HG03565 (cell line): ENCODE results near the gene ALG1.
"Not testable (repeated sequence)": the region's sequence is repeated elsewhere in the genome, so short reads cannot be mapped to it uniquely, and the experiment has no call there.

ENCODE experiments used
- ATAC-seq: cut with Tn5 transposase; IDR thresholded peaks from one replicate; pipeline ENCODE4 v1.9.1; 2021; ENCODE audit warnings: mild to moderate bottlenecking, moderate library complexity; ENCODE audit not compliant: unreplicated experiment

ALG1 gene

DNA sequence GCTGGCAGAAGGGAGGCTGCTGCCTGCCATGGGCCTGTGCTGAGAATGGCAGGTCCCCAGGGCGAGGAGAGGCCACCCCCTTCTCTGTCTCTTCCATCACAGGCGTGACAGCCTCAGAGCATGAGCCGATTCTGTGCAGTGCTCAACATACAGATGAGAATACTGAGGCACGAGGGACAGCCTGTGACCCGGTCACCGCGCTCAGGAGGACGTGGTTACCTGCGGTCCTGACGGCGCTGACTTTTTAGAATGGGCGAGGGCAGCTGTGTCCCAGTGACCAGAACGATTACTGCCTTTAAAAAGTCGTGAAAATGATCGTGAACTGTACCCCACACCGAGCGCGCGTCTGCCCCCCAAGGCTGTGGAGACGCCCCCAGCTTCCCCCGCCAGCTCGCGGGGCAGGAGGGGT is 25.4 kb downstream of the ALG1 start:
- ATAC-seq, result not testable (repeated sequence)

DNA sequence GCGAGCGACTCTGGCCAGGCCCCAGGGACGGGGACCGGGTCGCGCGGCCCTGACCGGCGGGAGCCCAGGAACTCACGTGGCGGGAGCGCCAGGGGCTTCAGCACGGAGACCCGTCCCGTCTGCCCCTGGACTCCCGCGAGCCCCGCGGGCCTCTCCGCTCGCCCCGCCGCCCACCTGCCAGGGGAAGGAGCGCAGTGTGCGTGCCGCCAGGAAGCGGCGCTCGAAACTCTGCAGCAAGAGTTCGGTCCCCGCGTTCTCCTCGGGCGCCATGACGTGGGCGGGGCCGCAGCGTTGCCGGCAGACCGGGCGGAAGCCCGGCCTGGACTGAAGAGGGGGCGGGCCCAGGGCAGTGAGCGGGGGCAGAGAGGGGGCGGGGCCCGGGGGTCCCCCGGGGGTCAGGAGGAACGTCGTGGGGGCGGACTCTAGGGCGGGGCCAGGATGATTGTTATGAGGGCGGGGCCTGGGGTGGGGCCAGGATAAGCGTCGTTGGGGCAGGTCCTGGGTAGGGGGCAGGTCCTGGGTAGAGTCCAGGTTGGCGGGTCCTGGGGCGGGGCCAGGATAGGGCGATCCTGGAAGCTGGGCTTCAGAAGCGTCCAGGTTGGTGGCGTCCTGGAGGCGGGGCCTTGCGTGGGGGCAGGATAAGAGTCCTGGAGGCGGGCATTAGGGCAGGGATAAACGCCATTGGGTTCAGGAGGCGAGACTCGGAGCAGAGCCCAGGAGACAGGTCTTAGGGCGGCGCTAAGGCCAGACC is 26.0 kb downstream of the ALG1 start, which contains the start of gene EEF2KMT:
EEF2KMT (minus strand) TSS at position 326 of the 751 bp plus-strand sequence; CDS start at position 270, 56 bp downstream.
- ATAC-seq, result peak; percentile 72

DNA sequence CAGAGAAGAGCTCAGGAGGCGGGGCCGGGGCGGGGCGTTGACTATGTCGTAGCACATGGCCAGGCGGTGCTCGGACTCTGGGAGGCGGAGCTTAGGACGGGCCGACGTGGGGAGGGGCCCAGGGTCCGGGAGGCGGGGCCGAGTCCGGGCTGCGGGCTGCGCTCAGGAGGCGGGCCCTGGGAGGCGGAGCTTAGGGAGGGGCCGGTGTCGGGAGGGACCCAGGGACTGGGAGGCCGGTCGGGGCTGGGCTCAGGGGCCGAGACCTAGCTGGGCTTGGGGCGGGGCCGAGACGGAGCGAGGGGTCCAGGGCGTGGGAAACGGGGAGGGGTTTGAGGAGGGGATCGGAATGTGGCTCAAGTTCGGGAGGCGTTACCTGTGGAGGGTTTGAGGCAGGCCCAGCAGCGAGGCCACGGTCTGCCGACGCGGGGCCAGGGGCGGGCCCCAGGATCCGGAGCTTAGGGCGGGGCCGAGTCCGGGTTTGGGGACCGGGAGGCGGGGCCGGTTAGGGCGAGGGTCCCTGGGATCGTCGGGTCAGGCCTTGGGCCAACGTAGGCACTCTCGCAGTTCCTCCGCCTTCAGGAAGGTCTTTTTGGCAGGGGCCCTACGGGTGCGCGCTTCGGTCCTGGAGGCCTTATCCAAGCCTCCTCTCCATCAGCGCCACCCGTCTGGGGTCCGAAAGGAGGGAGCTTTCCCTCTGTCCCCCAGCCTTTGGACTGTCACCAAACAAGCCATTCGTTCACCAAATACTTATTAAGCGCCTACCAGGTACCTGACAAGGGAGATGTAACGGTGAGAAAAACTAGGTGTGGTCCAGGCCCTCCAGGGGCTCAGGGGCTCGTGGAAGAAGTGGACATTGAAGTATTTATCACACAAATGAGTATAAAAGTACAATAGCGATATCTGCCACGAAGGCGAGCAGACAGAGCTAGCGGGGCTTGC is 26.8 kb downstream of the ALG1 start:
- peak; percentile 70 for ATAC-seq

DNA sequence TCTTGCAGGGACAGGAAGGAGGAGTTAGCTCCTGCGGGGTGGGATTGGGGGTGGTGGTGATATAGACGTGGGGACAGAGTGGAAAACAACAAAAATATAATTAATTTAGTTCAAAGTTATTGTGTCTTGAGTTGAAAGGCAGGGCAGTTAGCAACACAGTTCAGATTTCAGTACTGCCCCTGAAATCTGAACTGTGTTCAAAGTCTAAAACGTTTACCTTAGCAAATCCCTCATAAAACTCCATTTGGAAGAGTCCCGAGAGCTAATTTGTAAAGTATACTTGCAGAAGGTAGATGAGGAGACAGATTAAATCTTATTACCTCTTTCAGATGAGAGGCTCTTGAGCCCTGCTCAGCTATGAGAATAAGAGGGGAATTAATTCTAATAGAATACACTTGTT is 27.5 kb downstream of the ALG1 start:
- not testable (repeated sequence) for ATAC-seq

DNA sequence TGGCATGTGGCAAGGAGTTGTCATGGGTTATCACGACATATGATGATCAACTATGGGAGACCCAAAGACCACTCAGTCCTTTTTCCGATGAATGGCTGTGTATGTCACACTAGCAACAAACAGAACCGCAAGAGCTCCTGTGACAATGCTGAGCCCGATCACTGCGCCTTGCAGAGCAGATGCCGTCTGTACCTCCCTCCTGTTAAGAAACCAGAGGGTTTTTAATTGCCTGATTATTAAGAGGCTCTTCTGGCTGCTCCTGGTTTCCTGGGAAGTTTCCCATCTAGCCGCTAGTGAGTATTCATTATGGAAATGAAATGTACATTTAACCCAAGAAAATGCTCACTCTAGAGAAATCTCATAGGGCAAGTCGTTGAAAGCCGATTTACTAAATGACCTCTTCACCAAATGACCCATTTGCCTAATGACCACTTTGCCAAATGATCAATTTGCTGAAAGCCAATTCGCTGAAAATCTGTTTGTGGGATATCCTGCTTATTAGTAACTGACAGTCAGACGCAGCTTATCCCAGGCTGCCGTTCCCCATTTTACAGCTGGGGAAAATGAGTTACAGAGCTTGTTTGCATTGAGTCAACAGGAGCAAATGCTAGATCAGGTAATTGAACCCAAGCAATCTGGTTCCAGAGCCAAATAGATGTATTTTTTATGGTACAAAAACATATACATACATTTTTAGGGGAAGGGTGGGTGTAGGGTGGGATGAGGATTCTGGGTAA is 31.8 kb downstream of the ALG1 start:
- ATAC-seq, result not testable (repeated sequence)

DNA sequence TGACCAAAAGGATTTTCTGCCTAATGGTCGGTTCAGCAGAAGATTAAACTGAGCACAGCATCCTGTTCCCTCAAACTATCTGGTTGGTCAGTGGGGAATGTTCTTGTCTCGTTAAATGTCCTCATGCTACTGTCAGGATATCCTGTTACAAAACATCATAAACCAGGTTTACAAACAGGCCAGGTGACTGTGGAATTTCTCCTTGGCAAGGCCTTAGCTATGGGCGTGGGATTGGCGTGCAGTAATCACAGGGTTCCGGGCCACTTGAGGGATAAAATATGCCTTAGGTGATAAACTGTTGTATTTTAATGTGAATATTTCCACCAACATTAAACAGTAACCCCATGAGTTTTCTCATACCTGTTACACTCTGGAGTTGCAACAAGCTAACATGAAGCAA is 33.4 kb downstream of the ALG1 start:
- not testable (repeated sequence) for ATAC-seq

DNA sequence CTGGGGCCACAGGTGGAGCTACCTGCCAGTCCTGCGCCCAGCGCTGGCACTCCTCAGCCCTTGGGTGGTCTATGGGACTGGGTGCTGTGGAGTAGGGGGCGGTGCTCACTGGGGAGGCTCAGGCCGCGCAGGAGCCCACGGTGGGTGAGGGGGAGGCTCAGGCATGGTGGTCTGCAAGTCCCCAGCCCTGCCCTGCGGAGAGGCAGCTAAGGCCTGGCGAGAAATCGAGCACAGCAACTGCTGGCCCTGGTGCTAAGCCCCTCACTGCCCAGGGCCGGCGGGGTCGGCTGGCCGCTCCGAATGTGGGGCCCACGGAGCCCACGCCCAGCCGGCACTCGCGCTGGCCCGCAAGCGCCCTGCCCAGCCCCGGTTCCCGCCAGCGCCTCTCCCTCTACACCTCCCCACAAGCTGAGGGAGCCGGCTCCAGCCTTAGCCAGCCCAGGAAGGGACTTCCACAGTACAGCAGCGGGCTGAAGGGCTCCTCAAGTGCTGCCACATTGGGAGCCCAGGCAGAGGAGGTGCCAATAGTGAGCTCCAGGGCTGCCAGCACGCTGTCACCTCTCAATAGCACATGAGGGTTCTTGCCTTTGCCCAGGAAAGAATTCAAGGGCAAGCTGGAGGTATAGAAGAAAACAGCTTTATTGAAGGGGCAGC is 37.0 kb downstream of the ALG1 start:
- no peak for ATAC-seq

DNA sequence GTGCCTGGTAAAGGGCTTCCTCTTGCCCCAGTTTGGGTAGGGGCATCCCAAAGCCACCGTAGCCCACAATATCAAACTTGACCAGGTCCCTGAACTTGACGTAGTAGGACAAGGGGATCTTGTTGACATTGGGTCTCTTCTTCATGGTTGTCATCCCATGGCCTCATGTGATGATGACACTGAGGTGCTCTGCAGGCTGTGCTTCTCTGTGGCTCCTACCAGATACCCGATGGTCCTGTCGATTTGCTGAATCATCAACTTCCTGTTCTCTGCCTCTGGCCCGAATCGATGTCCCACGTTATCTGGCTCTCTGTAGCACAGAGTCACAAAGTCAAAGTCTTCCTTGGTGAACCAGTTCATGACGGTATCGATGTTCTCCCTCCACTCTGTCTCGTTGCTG is 39.3 kb downstream of the ALG1 start:
- ATAC-seq, result not testable (repeated sequence)

DNA sequence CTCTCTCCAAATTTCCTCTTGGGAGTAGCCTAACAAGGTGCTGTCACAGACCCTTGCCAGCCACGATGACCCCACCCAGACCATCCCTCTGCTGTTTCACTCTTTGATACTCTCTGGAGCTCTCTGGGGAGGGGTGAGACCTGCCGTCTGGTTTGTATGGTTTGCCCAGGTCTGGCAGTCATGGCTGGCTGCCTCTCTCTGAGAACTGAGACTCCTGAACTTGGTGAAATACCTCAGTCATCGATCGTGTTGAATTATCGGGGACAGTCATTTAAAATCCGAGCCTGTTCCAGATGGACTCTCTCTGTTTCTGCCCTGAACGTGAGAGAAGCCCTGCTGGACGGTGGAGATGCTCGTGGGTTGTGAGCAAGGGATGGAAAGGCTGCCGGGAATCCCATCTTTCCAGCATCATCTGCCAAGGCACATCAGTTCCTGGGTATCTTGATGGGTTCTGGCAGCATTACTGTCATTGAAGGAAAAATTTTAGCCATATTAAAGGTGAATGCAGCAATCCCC is 45.2 kb downstream of the ALG1 start:
- not testable (repeated sequence) for ATAC-seq

DNA sequence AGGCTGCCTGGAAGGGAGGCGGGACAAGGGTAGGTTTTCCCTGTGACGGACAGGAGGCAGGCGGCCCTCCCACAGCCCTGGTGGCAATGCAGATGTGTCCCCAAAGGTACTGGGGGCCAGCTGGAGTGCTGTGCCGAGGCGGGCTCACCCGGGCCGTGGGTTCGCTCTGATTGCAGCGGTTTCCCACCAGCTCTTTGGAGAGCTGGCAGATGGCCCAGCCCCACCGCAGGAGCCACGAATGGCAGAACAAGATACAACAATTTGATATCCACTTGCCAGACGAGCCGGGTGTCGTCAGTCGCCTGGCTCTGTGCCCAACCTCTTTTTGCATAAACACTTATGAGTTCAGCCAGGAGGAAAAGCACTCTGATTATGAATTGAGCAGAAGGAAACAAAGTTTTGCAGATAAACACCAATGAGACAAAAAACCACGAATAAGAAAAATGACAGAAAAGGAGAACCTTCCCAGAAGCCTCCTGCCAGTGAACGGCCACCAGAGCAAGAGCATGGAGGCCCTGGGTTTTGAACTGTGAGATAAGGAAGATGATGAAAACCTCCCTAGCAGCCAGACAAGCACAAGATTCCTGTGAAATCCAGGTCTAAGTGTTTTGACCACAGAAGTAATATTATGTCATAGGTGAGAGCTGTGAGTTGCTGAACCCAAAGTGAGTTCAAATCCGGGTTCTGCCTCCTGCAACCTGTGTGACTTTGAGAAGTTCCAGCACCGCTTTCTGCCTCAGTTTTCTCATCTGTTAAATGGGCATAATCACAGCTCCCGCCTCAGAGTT is 45.9 kb downstream of the ALG1 start:
- ATAC-seq, result not testable (repeated sequence)

DNA sequence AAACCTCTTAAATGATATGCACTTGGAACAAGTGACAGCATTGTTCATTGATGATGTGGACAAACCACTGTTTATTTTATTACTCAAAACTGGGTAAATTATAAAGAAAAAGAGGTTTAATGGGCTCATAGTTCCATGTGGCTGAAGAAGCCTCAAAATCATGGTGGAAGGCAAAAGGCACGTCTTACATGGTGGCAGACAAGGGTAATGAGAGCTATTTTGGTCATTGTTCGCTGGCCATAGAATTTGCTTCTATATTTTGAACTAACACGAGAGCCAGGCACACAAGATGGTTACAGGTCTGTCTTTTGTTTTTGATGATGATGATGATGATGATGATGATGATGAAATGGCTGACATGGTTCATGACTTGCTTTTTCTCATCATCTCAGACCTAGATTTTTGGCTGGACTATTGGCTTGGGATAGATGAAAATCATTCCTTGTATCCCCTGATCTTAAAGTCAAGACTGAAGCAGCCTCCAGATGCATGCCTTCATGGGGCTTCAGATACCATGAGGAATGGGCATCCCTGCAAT is 59.9 kb downstream of the ALG1 start:
- ATAC-seq, result not testable (repeated sequence)

DNA sequence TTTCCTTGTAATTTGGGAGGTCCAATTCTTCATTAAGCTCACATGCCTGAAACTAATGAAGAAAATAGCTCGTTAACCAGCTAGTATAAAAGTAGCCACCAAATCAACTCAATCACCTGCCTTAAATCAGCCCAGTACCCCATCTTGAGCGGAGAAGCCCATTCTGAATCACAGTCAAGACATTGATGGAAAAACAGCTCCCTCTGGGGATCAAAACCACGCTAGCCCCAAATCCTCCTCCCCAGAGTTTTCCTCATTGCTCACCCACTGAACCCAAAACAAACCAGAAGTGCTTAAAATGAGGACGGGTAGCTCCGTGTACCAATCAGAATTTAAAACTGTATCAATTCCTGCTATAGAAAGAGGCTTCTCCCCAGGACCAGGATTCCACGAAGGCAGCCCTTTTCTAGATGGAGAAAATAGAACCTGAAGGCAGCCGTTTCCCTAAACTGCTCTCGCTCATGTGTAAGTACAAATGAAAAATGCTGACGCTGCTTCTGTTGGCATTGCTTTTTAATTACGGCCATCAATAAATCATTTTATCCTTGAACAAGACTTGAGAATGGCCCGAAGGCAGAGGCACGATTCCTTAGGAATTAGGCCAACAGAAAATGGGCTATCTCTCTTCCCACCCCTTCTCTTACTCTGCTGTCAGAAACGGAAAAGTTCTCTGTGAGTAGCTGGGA is 61.4 kb downstream of the ALG1 start:
- ATAC-seq, result not testable (repeated sequence)

DNA sequence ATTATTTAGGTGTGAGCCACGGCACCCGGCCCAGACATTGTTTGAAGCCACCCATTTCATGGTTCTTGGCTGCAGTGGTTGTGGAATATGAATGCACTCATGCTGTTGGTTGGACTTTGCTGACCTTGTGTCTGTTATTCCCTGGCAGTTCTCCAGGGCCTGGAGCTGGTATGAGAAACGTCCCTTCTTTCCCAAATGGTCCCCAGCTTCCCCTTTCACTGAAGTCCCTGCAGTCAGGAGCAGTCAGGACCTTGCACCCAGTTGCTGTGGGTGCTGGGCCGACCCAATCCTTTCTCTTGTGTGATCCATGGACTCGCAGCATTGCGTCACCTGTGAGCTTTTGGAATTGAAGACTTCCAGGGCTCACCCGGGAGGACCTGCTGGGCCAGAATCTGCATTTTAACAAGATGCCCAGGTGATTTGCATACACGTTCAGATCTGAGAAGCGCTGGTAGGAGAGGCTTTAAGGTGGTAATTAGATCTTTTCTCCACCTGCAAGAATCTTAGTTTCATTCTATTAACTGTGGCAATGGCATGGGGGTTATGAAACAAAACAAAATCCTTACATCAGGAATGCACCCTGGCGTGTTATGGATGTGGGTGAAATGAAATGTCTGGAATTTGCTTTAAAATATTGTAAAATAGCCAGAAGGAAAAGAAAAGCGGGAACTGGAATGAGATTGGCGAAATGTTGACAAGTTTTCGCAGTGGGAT is 63.3 kb downstream of the ALG1 start:
- not testable (repeated sequence) for ATAC-seq
